Heart left ventricle (tissue), 16 donors: ENCODE measurements around the gene CREBBP. TPM values are rescaled to one million over a fixed set of nuclear protein-coding genes. Genes with fewer than 3 reads are reported as not detected.

Experiments used
- ATAC-seq, 4 donors: fragments of 200-7000 bp; cut with Tn5 transposase; one replicate each; pipeline ENCODE4 v1.9.1; 2020 to 2022; ENCODE audit warnings: moderate library complexity in 4 of 4, mild to moderate bottlenecking in 3 of 4, moderate number of reproducible peaks in 1 of 4
- DNase-seq, 5 donors: peaks; one replicate each; pipeline ENCODE4 v3.0.0-alpha.2; 2020
- H3K27ac ChIP-seq, 12 donors: fragments of 200-600 bp; sonication (generic) in 4 of 12; one replicate each; pipeline versions ENCODE4 v1.5.0 to v1.8.0; 2016 to 2022; ENCODE audit warnings: mild to moderate bottlenecking in 2 of 12
- H3K27me3 ChIP-seq, 9 donors: fragments of 200-600 bp; sonication (generic) in 2 of 9; one replicate each; pipeline versions ENCODE4 v1.5.1 to v1.8.0; 2016 to 2022; ENCODE audit warnings: mild to moderate bottlenecking in 3 of 9
- H3K36me3 ChIP-seq, 9 donors: fragments of 200-600 bp; sonication (generic) in 2 of 9; one replicate each; pipeline versions ENCODE4 v1.5.0 to v1.8.0; 2018 to 2022; ENCODE audit warnings: mild to moderate bottlenecking in 2 of 9
- H3K4me1 ChIP-seq, 12 donors: fragments of 200-600 bp; sonication (generic) in 4 of 12; one replicate each; pipeline versions ENCODE4 v1.5.0 to v1.8.0; 2016 to 2022; ENCODE audit warnings: mild to moderate bottlenecking in 3 of 12
- H3K4me3 ChIP-seq, 12 donors: fragments of 200-600 bp; sonication (generic) in 4 of 12; one replicate each; pipeline versions ENCODE4 v1.5.0 to v1.8.0; 2017 to 2022; ENCODE audit warnings: mild to moderate bottlenecking in 9 of 12, moderate library complexity in 4 of 12
- H3K9me3 ChIP-seq, 12 donors: fragments of 200-600 bp; sonication (generic) in 4 of 12; one replicate each; pipeline versions ENCODE4 v1.5.0 to v1.8.0; 2016 to 2022; ENCODE audit warnings: mild to moderate bottlenecking in 1 of 12
- CTCF ChIP-seq, 12 donors: fragments of 200-600 bp; sonication (generic) in 4 of 12; IDR thresholded peaks; one replicate each; pipeline versions ENCODE4 v1.5.0 to v1.8.0; 2018 to 2022; ENCODE audit warnings: antibody characterized with exemption in 12 of 12, mild to moderate bottlenecking in 5 of 12
- POLR2A ChIP-seq, 2 donors: fragments of 450-650 bp; IDR thresholded peaks; one replicate each; pipeline ENCODE4 v1.6.1; 2017; ENCODE audit warnings: antibody characterized with exemption in 2 of 2, mild to moderate bottlenecking in 2 of 2, moderate library complexity in 2 of 2
- WGBS, 4 donors: extraction: QIAGEN DNeasy Blood & Tissue Kit in 2 of 4; methylation state at CpG; one replicate each; pipeline versions ENCODE4 v1.1.5 to v1.1.7; 2013 to 2018; 5-methylcytosine and 5-hydroxymethylcytosine counted together
- intact Hi-C, 10 donors: fragments of 100-400 bp; cut with DNase I; formaldehyde crosslinking; loops; one replicate each; pipeline versions ENCODE4 v1.11.1 to v1.14.2; 2022
- polyA plus RNA-seq, 2 donors: library from polyadenylated mRNA; stranded (reverse); fragments of 200-250 nt; gene quantifications; one replicate each; pipeline ENCODE4 v1.2.3, GENCODE V29; 2013
- total RNA-seq, 9 donors: library from RNA; depleted of rRNA in 2 of 9; stranded (reverse); fragments of >200 nt in 2 of 9; fragmentation: NEBNext Ultra II Directional in 3 of 9; extraction: Animal tissue kit (Norgen Biotek cat#: 25700) in 3 of 9; gene quantifications; one replicate each; pipeline versions ENCODE4 v1.1.0 to v1.2.4, GENCODE V29; 2016 to 2023
- donor health status: ischemic (EF 13 %, LVEDD 7.1; RV severe dilation, severe dysfunction).
- donor health status: healthy with polysubstance abuse.
- donor health status: DM: no; HTN: yes; CAD: no.
- donor health status: DM: no; HTN: no; CAD: no.
- donor health status: ischemic (EF 25% LVEDD 6.9; RV normal size, moderate dysfunction).
- donor health status: ischemic (EF 25% LVEDD 5.7; RV mildly dilated, moderate dysfunction).
- donor health status: healthy.
- donor health status: DM: yes; HTN: yes; CAD: no.
- donor health status: ischemic (EF 35%, LVEDD 5.7; RV mildly dilated, moderate dysfunction).
- donor health status: nonischemic (EF 11% LVEDD 7.7; RV severe dilation, severe dysfunction).
- donor health status: DM: yes; HTN: yes; CAD: no.
- donor health status: PGD.
- donor health status: ischemic (EF 29% LVEDD 5.4; RV normal size, mild dysfunction).
- donor health status: nonischemic (EF 23%, LVEDD 6.1; RV moderate dilation, normal function).

The CREBBP gene
- total and polyA plus RNA-seq, 11 donors, result 17.1 to 77.6 (median 39.6) TPM

GRCh38 chr16:3694051-3694450, 186.5 kb downstream of the CREBBP start:
- H3K27me3 ChIP-seq, result no peaks in the 10 kb centered on the region
- no peaks in the 10 kb centered on the region for H3K9me3 ChIP-seq
- TF ChIP-seq POLR2A (IDR thresholded peaks at IDR 0.05) (no peak), CTCF (IDR thresholded peaks at IDR 0.05) (no peak)
- peak in 1 of 5 donors; percentile 9 for DNase-seq
- H3K4me3 ChIP-seq, result no peak overlapping the region
- ATAC-seq, result no peak
- WGBS, 4 donors, result 86 to 90% (median 88%) methylated on average over 9 of the region's 9 CpGs
- no peak overlapping the region for H3K27ac ChIP-seq
- H3K4me1 ChIP-seq, result peaks cover 0 to 30% (median 15%) of the 10 kb centered on the region in 12 donors
- intact Hi-C loops, result loop anchor here in 3 of 10 donors (5.0 kb wide), 2 partner anchors 178 to 183 kb away; no protein-coding TSS in a partner anchor
- H3K36me3 ChIP-seq, result peaks cover 0 to 3% (median 0%) of the 10 kb centered on the region in 9 donors

GRCh38 chr16:3691761-3692160, 188.8 kb downstream of the CREBBP start:
- TF ChIP-seq POLR2A (IDR thresholded peaks at IDR 0.05), result no peak
- TF ChIP-seq CTCF (IDR thresholded peaks at IDR 0.05), result no peak
- no peaks in the 10 kb centered on the region for H3K9me3 ChIP-seq
- intact Hi-C loops, result loop anchor here in 4 of 10 donors (2.0 to 5.0 kb wide), 3 partner anchors 181 to 189 kb away; partner anchors contain the start of gene CREBBP (in 1 of the 4)
- peak in 1 of 4 donors; percentile 28 for ATAC-seq
- H3K4me1 ChIP-seq, result peaks cover 0 to 28% (median 15%) of the 10 kb centered on the region in 12 donors
- DNase-seq, result peak in 1 of 5 donors; percentile 23
- peak overlapping the region in 2 of 12 donors; percentile 35 to 56 for H3K27ac ChIP-seq
- peaks cover 0 to 26% (median 14%) of the 10 kb centered on the region in 9 donors for H3K36me3 ChIP-seq
- H3K27me3 ChIP-seq, result no peaks in the 10 kb centered on the region
- 83 to 90% (median 87%) methylated on average over 11 to 12 of the region's 12 CpGs for WGBS, 4 donors
- no peak overlapping the region for H3K4me3 ChIP-seq

GRCh38 chr16:3690980-3691720, 189.4 kb downstream of the CREBBP start:
- peaks cover 0 to 22% (median 15%) of the 10 kb centered on the region in 12 donors for H3K4me1 ChIP-seq
- 83 to 86% (median 84%) methylated on average over 19 of the region's 19 CpGs for WGBS, 4 donors
- intact Hi-C loops, result loop anchor here in 9 of 10 donors (1.0 to 5.0 kb wide), 4 partner anchors 181 to 190 kb away; partner anchors contain the start of gene CREBBP (in 6 of the 9)
- peak overlapping the region in 10 of 12 donors; percentile 27 to 56 (median 43) for H3K4me3 ChIP-seq
- H3K36me3 ChIP-seq, result peaks cover 0 to 32% (median 20%) of the 10 kb centered on the region in 9 donors
- no peak for TF ChIP-seq CTCF (IDR thresholded peaks at IDR 0.05)
- TF ChIP-seq POLR2A (IDR thresholded peaks at IDR 0.05), result no peak
- H3K27ac ChIP-seq, result peak overlapping the region in 9 of 12 donors; percentile 14 to 72 (median 56)
- DNase-seq, result peak in 1 of 5 donors; percentile 25
- H3K27me3 ChIP-seq, result no peaks in the 10 kb centered on the region
- H3K9me3 ChIP-seq, result no peaks in the 10 kb centered on the region
- ATAC-seq, result peak in 2 of 4 donors; percentile 10 to 12

GRCh38 chr16:3690470-3690928, 190.0 kb downstream of the CREBBP start:
- H3K4me1 ChIP-seq, result peaks cover 0 to 20% (median 15%) of the 10 kb centered on the region in 12 donors
- intact Hi-C loops, result loop anchor here in 9 of 10 donors (1.0 to 5.0 kb wide), 4 partner anchors 182 to 190 kb away; partner anchors contain the start of gene CREBBP (in 6 of the 9)

More at GRCh38 chr16:3690470-3690928, 190.0 kb downstream of the CREBBP start:
- ATAC-seq, result peak; percentile 86 to 96 (median 94)
- TF ChIP-seq CTCF (IDR thresholded peaks at IDR 0.05) (peak; percentile 90 to 99 (median 95)), POLR2A (IDR thresholded peaks at IDR 0.05) (no peak)
- peak overlapping the region in 10 of 12 donors; percentile 14 to 72 (median 56) for H3K27ac ChIP-seq
- H3K27me3 ChIP-seq, result no peaks in the 10 kb centered on the region
- 12 to 26% (median 20%) methylated on average over 17 to 18 of the region's 18 CpGs for WGBS, 4 donors
- peak overlapping the region in 10 of 12 donors; percentile 27 to 56 (median 43) for H3K4me3 ChIP-seq
- peaks cover 0 to 39% (median 26%) of the 10 kb centered on the region in 9 donors for H3K36me3 ChIP-seq
- H3K9me3 ChIP-seq, result no peaks in the 10 kb centered on the region
- DNase-seq, result peak; percentile 89 to 94 (median 92)
